ENCODE data around the gene LIN54. TPM values are rescaled to one million over a fixed set of nuclear protein-coding genes. Genes with fewer than 3 reads are reported as not detected.

The LIN54 gene
- total RNA-seq, 2 donors from 2014 or later, result 25.8 to 27.9 TPM

GRCh38 chr4:82906469-82906868, 104.2 kb downstream of the LIN54 start:
- DNase-seq (no peak), ATAC-seq (replicated peaks in 1 of 2) (no peak)
- Mint-ChIP-seq H3K27ac (no peak overlapping the region), H3K27me3 (ENCODE audit: low read depth) (no peaks in the 10 kb centered on the region), H3K36me3 (ENCODE audit: insufficient read depth in 2 of 2) (peaks cover 0 to 1% of the 10 kb centered on the region in 2 donors), H3K9me3 (no peaks in the 10 kb centered on the region), H3K4me1 (ENCODE audit: low read depth) (peaks cover 39% of the 10 kb centered on the region), H3K4me3 (no peak overlapping the region)

- H3K27me3 Mint-ChIP-seq (ENCODE audit: low read depth), result no peaks in the 10 kb centered on the region
- no peaks in the 10 kb centered on the region for H3K9me3 Mint-ChIP-seq
- peaks cover 39% of the 10 kb centered on the region for H3K4me1 Mint-ChIP-seq (ENCODE audit: low read depth)
- peak overlapping the region; percentile 5 for H3K27ac Mint-ChIP-seq
- peak; percentile 48 to 50 for ATAC-seq (replicated peaks in 1 of 2)
- no peaks in the 10 kb centered on the region for H3K36me3 Mint-ChIP-seq (ENCODE audit: insufficient read depth in 2 of 2)
- H3K4me3 Mint-ChIP-seq, result peak overlapping the region; percentile 57
- peak; percentile 54 to 61 for DNase-seq
These were observed 105.4 kb downstream of the LIN54 start for GRCh38 chr4:82905205-82905604.

GRCh38 chr4:82903737-82904136, 106.9 kb downstream of the LIN54 start:
- DNase-seq, result peak; percentile 14 to 22
- Mint-ChIP-seq H3K36me3 (ENCODE audit: insufficient read depth in 2 of 2) (no peaks in the 10 kb centered on the region), H3K4me3 (peak overlapping the region; percentile 36 to 42), H3K27me3 (ENCODE audit: low read depth) (no peaks in the 10 kb centered on the region), H3K4me1 (ENCODE audit: low read depth) (peaks cover 41% of the 10 kb centered on the region), H3K27ac (peak overlapping the region; percentile 67), H3K9me3 (no peaks in the 10 kb centered on the region)
- ATAC-seq (replicated peaks in 1 of 2), result peak; percentile 23 to 31

GRCh38 chr4:82901183-82901718, 109.4 kb downstream of the LIN54 start:
- Mint-ChIP-seq H3K9me3 (no peaks in the 10 kb centered on the region), H3K27me3 (ENCODE audit: low read depth) (no peaks in the 10 kb centered on the region), H3K4me1 (ENCODE audit: low read depth) (peaks cover 55% of the 10 kb centered on the region), H3K36me3 (ENCODE audit: insufficient read depth in 2 of 2) (peaks cover 5 to 8% of the 10 kb centered on the region in 2 donors), H3K4me3 (no peak overlapping the region), H3K27ac (no peak overlapping the region)
- no peak for ATAC-seq (replicated peaks in 1 of 2)
- DNase-seq, result no peak

GRCh38 chr4:82900411-82901182, 110.0 kb downstream of the LIN54 start, which contains the start of gene THAP9:
Gene THAP9, plus strand, starts transcription at chr4:82900735. Its CDS starts 68 bp downstream, at chr4:82900803.
- Mint-ChIP-seq H3K4me3 (no peak within 1 kb of the TSS), H3K27me3 (ENCODE audit: low read depth) (no peaks in the 10 kb centered on the region), H3K9me3 (no peaks in the 10 kb centered on the region), H3K27ac (no peak within 1 kb of the TSS), H3K4me1 (ENCODE audit: low read depth) (peaks cover 48% of the 10 kb centered on the region), H3K36me3 (ENCODE audit: insufficient read depth in 2 of 2) (peaks cover 5 to 10% of the 10 kb centered on the region in 2 donors)
- peak; percentile 89 for ATAC-seq (replicated peaks in 1 of 2)
- DNase-seq, result peak; percentile 96 to 99

GRCh38 chr4:82900066-82900410, 110.6 kb downstream of the LIN54 start:
- ATAC-seq (replicated peaks in 1 of 2) (peak in 1 of 2 donors; percentile 0), DNase-seq (no peak)
- no peaks in the 10 kb centered on the region for H3K9me3 Mint-ChIP-seq
- H3K4me1 Mint-ChIP-seq (ENCODE audit: low read depth), result peaks cover 42% of the 10 kb centered on the region
- no peak overlapping the region for H3K4me3 Mint-ChIP-seq
- H3K36me3 Mint-ChIP-seq (ENCODE audit: insufficient read depth in 2 of 2), result peaks cover 5 to 12% of the 10 kb centered on the region in 2 donors
- H3K27me3 Mint-ChIP-seq (ENCODE audit: low read depth), result no peaks in the 10 kb centered on the region
- H3K27ac Mint-ChIP-seq, result no peak overlapping the region

GRCh38 chr4:82899374-82900065, 111.1 kb downstream of the LIN54 start:
- Mint-ChIP-seq H3K4me3 (no peak overlapping the region), H3K27ac (no peak overlapping the region), H3K4me1 (ENCODE audit: low read depth) (peaks cover 42% of the 10 kb centered on the region), H3K9me3 (no peaks in the 10 kb centered on the region), H3K36me3 (ENCODE audit: insufficient read depth in 2 of 2) (peaks cover 5 to 15% of the 10 kb centered on the region in 2 donors), H3K27me3 (ENCODE audit: low read depth) (no peaks in the 10 kb centered on the region)
- ATAC-seq (replicated peaks in 1 of 2) (no peak), DNase-seq (no peak)

- no peak for DNase-seq
- Mint-ChIP-seq H3K4me3 (no peak overlapping the region), H3K27me3 (ENCODE audit: low read depth) (no peaks in the 10 kb centered on the region), H3K27ac (no peak overlapping the region), H3K36me3 (ENCODE audit: insufficient read depth in 2 of 2) (peaks cover 5 to 23% of the 10 kb centered on the region in 2 donors), H3K4me1 (ENCODE audit: low read depth) (peaks cover 37% of the 10 kb centered on the region), H3K9me3 (no peaks in the 10 kb centered on the region)
- no peak for ATAC-seq (replicated peaks in 1 of 2)
These were observed 112.0 kb downstream of the LIN54 start for GRCh38 chr4:82898322-82899243.

- H3K27ac Mint-ChIP-seq, result peak overlapping the region; percentile 27
- no peak for DNase-seq
- H3K27me3 Mint-ChIP-seq (ENCODE audit: low read depth), result no peaks in the 10 kb centered on the region
- H3K4me3 Mint-ChIP-seq, result peak overlapping the region in 1 of 2 donors; percentile 24
- H3K36me3 Mint-ChIP-seq (ENCODE audit: insufficient read depth in 2 of 2), result peaks cover 5 to 23% of the 10 kb centered on the region in 2 donors
- H3K4me1 Mint-ChIP-seq (ENCODE audit: low read depth), result peaks cover 46% of the 10 kb centered on the region
- H3K9me3 Mint-ChIP-seq, result no peaks in the 10 kb centered on the region
- no peak for ATAC-seq (replicated peaks in 1 of 2)
These were observed 113.9 kb downstream of the LIN54 start for GRCh38 chr4:82896755-82897154.

- DNase-seq (no peak), ATAC-seq (replicated peaks in 1 of 2) (no peak)
- peaks cover 68% of the 10 kb centered on the region for H3K4me1 Mint-ChIP-seq (ENCODE audit: low read depth)
- no peaks in the 10 kb centered on the region for H3K27me3 Mint-ChIP-seq (ENCODE audit: low read depth)
- H3K27ac Mint-ChIP-seq, result no peak overlapping the region
- H3K36me3 Mint-ChIP-seq (ENCODE audit: insufficient read depth in 2 of 2), result peaks cover 5 to 23% of the 10 kb centered on the region in 2 donors
- no peak overlapping the region for H3K4me3 Mint-ChIP-seq
- H3K9me3 Mint-ChIP-seq, result no peaks in the 10 kb centered on the region
These were observed 116.7 kb downstream of the LIN54 start for GRCh38 chr4:82893942-82894341.

GRCh38 chr4:82892467-82892802, 118.2 kb downstream of the LIN54 start:
- H3K4me1 Mint-ChIP-seq (ENCODE audit: low read depth), result peaks cover 60% of the 10 kb centered on the region
- ATAC-seq (replicated peaks in 1 of 2), result no peak
- no peaks in the 10 kb centered on the region for H3K27me3 Mint-ChIP-seq (ENCODE audit: low read depth)
- peak overlapping the region; percentile 89 to 93 for H3K4me3 Mint-ChIP-seq
- no peaks in the 10 kb centered on the region for H3K9me3 Mint-ChIP-seq
- H3K36me3 Mint-ChIP-seq (ENCODE audit: insufficient read depth in 2 of 2), result peaks cover 2 to 20% of the 10 kb centered on the region in 2 donors
- no peak for DNase-seq
- H3K27ac Mint-ChIP-seq, result peak overlapping the region; percentile 87

- Mint-ChIP-seq H3K4me1 (ENCODE audit: low read depth) (peaks cover 61% of the 10 kb centered on the region), H3K27ac (peak overlapping the region; percentile 87), H3K4me3 (peak overlapping the region; percentile 89 to 93), H3K36me3 (ENCODE audit: insufficient read depth in 2 of 2) (peaks cover under 1 to 17% of the 10 kb centered on the region in 2 donors), H3K27me3 (ENCODE audit: low read depth) (no peaks in the 10 kb centered on the region), H3K9me3 (no peaks in the 10 kb centered on the region)
- DNase-seq (no peak), ATAC-seq (replicated peaks in 1 of 2) (no peak)
These were observed 118.7 kb downstream of the LIN54 start for GRCh38 chr4:82891707-82892466.
